ENCODE data around the gene HOXA5.

The HOXA5 gene

DNA sequence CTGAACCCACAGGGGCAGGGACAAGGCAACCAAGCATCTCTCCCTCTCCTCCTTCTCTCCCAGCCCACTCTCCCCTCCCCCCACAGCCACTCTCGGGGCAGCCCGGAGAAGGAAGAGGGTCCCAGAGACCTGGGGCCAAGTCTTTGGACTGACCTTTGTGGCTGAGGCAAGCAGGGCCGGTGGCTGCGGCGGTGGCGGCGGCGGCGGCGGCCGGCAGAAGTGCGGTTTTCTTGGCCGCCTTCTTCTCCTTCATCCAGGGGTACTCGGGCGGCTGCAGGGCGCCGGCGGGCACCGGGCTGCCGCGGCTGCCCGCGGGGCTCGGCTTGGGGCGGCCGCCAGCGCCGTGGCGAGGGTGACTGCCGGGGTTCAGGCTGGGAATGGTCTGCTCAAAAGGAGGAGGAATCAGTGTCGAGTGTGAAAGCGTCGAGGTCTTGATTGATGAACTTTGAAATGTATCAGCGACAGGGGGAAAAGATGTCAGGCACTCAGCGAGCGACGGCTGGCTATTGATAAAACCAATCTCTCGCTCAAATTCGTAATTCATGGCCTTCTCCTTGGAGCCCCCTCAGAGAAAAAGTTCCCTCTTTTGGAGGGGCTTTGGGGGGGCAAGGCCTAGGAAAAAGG is 41.4 kb downstream of the HOXA5 start:
- peak overlapping the region; percentile 57 for H3K4me3 ChIP-seq (ENCODE audit: low read depth, low read length)
- DNase-seq (ENCODE audit: low read depth, low spot score), result no peak
- in situ Hi-C loops (cut with HindIII; ENCODE audit: low sequenced_read_pairs), result no loop called here
- TF ChIP-seq CTCF (IDR thresholded peaks at IDR 0.05; ENCODE audit: low read depth, low read length), result no peak

DNA sequence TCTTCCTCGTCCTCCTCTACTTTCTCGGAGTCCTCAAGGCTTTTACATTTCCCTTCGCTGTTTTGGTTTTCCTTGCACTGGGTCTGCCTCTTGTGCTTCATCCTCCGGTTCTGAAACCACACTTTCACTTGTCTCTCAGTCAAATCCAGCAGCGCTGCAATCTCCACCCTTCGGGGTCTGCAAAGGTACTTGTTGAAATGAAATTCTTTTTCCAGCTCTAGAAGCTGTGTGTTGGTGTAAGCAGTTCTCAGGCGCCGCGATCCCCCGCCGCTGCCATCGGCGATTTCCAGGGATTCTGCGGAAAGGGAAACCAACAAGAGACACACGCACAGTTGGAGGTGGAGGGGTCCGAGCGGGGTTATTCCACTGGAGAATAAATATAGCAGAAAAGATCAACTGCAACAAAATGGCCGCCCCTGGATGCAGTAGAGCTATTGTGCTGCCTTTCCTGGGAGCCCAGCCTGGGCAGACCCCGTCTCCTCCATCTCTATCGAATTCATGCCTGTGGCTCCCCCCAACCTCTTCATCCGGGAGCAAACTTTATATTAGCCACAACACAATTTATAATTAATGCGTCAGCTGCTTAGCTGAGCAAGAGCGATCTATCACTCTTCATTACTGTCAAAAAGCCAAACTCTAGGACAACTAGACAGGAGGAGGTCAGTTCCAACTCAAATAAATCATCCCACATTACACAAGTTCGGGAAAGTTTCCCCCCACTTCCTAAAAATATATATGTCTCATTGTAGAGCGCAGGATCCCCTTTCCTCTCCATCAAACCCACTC is 42.1 kb downstream of the HOXA5 start:
- no peak for TF ChIP-seq CTCF (IDR thresholded peaks at IDR 0.05; ENCODE audit: low read depth, low read length)
- peak; percentile 88 for DNase-seq (ENCODE audit: low read depth, low spot score)
- in situ Hi-C loops (cut with HindIII; ENCODE audit: low sequenced_read_pairs), result no loop called here
- peak overlapping the region; percentile 57 for H3K4me3 ChIP-seq (ENCODE audit: low read depth, low read length)

DNA sequence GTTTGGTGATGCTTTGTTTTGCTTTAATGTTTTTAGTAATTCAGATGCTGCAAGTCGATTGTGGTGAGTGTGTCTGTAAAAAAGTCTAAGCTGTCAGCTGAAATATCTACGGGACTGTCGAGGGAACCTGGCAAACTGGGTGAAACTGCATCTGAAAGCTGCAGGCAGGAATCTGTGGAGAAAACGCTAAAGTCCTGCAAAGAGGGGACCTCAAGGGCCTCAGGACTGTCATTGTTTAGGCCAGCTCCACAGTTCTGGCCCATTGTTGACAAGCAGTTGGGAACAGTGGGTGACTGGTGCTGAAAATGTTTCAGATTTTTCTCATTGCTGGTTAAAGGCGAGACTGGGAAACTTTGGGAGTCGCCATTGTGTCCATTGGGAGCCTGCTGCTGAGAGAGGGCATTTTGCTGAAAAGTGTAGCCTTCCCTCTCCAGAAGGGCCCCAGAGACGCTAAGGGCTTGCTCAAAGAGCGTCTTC is 42.7 kb downstream of the HOXA5 start:
- H3K4me3 ChIP-seq (ENCODE audit: low read depth, low read length), result peak overlapping the region; percentile 57
- in situ Hi-C loops (cut with HindIII; ENCODE audit: low sequenced_read_pairs), result no loop called here
- DNase-seq (ENCODE audit: low read depth, low spot score), result no peak
- no peak for TF ChIP-seq CTCF (IDR thresholded peaks at IDR 0.05; ENCODE audit: low read depth, low read length)

DNA sequence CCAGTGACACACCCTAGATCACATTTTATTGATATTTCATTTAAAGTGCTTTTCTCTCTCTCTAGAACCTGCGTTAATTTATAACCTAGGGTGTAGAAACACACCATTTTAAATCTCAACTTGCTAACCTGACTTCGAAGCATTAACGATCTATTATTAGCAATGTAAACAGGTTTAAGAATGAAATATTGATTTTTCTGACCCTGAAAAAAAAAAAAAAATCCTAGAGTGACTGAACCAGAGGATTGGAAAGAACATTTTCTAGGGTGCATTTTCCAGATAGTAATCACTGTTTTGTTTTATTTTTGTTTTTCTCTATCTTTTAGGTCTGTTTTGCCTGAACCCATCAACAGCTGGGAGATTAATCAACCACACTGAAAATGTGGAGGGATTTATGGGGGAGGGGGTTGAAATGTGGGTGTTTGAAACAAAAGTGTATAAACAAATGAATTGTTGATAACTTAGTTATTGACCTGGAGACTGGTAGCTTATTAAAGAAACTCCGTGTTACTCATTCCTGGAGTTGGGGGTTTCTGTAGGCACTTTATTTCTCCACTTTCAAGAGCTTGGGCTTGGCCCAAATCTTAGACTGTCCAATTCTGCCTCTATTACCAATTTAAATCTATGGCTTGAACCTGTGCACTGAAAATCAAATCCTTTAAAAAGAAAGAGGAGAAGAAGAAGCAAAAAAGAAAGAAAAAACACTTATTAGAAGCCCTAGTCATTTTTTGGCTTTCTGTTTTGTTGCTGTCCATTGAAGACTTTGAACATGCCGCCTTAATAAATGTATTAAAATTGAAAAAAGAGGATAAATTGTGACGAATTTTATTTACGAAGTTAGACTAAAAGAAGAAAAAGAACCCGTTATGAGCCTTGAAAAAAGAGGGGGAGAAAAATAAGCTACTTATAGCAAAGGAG is 43.8 kb downstream of the HOXA5 start:
- in situ Hi-C loops (cut with HindIII; ENCODE audit: low sequenced_read_pairs), result no loop called here
- peak overlapping the region; percentile 93 for H3K4me3 ChIP-seq (ENCODE audit: low read depth, low read length)
- DNase-seq (ENCODE audit: low read depth, low spot score), result peak; percentile 50
- TF ChIP-seq CTCF (IDR thresholded peaks at IDR 0.05; ENCODE audit: low read depth, low read length), result no peak

DNA sequence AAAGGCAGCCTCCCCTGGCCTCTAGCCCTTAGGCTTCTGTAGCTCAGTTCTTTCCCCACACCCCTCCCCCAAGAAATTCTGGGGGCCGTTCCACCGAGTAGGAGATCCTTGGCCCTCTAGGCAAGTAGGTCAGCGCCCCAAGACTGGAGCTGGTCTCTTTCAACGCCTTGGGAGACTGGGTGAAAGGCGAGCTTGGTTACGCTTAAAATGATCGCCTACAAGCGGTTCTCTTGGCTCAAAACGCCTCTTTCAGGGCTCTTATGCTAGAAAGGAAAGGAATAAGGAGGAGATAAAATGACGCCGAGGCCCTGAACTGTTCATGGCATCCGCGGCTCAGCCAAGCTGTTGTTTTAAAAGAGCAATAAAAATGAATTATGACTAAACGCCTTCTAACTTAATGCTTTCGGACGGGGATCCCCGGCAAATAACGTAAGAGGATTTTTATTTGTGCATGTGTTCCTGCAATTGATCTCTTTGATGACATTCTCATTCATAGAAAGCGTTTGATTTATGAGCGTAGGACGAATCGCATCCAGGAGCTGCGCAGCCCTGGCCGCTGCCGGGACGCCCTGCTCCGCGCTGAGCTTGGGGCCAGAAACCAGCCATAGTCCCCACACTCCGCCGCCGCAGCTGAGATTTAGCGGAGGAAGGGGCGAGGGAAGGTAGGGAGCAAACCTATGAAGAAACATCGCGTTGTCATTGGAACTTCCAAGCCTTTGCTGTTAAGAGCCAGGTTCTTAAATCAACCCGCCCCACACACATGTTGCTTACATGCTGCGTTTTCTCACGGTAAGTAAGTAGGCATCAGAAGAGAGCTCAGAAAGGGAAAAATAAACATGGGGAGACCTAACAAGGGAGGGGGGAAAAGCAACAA is 44.7 kb downstream of the HOXA5 start:
- no peak for TF ChIP-seq CTCF (IDR thresholded peaks at IDR 0.05; ENCODE audit: low read depth, low read length)
- DNase-seq (ENCODE audit: low read depth, low spot score), result peak; percentile 87
- H3K4me3 ChIP-seq (ENCODE audit: low read depth, low read length), result peak overlapping the region; percentile 93
- in situ Hi-C loops (cut with HindIII; ENCODE audit: low sequenced_read_pairs), result no loop called here

All from astrocyte of the spinal cord (primary cell).